GM23338 (cell line): ENCODE results near the gene CYP11A1. TPM values are rescaled to one million over a fixed set of nuclear protein-coding genes. Genes with fewer than 3 reads are reported as not detected.

Experiments
- ATAC-seq: fragments of 200-7000 bp; cut with Tn5 transposase; 3 replicates; pipeline ENCODE4 v1.9.1; 2020
- DNase-seq: peaks from one replicate; pipeline ENCODE4 v3.0.0-alpha.2; 2015; ENCODE audit warnings: low spot score
- H2AFZ ChIP-seq: fragments of 200-600 bp; sonication (generic); 2 replicates; pipeline ENCODE4 v1.8.0; 2016; ENCODE audit warnings: antibody characterized with exemption, mild to moderate bottlenecking, moderate library complexity
- H3F3A ChIP-seq: fragments of 200-600 bp; sonication (generic); replicated peaks from 2 replicates; pipeline ENCODE4 v1.8.0; 2017; ENCODE audit warnings: antibody characterized with exemption, mixed run types, low read depth
- H3K27ac ChIP-seq: fragments of 200-600 bp; sonication (generic); 2 replicates; pipeline ENCODE4 v1.6.1; 2016; ENCODE audit warnings: low read depth
- H3K27me3 ChIP-seq: fragments of 200-600 bp; sonication (generic); 2 replicates; pipeline ENCODE4 v1.8.0; 2016; ENCODE audit warnings: mild to moderate bottlenecking, mixed run types, moderate library complexity; ENCODE audit not compliant: insufficient read depth
- H3K36me3 ChIP-seq: fragments of 200-600 bp; sonication (generic); 2 replicates; pipeline ENCODE4 v1.8.0; 2016; ENCODE audit warnings: mild to moderate bottlenecking; ENCODE audit not compliant: insufficient read depth
- H3K4me1 ChIP-seq: fragments of 200-600 bp; sonication (generic); 2 replicates; pipeline ENCODE4 v1.8.0; 2016; ENCODE audit warnings: mild to moderate bottlenecking, moderate library complexity; ENCODE audit not compliant: insufficient read depth
- H3K4me2 ChIP-seq: fragments of 200-600 bp; sonication (generic); 2 replicates; pipeline ENCODE4 v1.7.1; 2017; ENCODE audit warnings: mixed run types
- H3K4me3 ChIP-seq: fragments of 200-600 bp; sonication (generic); 2 replicates; pipeline ENCODE4 v1.6.1; 2016; ENCODE audit warnings: mixed run types
- H3K79me2 ChIP-seq: fragments of 200-600 bp; sonication (generic); replicated peaks from 2 replicates; pipeline ENCODE4 v1.8.0; 2017; ENCODE audit warnings: mild to moderate bottlenecking; ENCODE audit not compliant: insufficient read depth
- H3K9me2 ChIP-seq: fragments of 200-600 bp; sonication (generic); 2 replicates; pipeline ENCODE4 v1.8.0; 2017; ENCODE audit not compliant: insufficient read depth
- H4K20me1 ChIP-seq: fragments of 200-600 bp; sonication (generic); replicated peaks from 2 replicates; pipeline ENCODE4 v1.8.0; 2017; ENCODE audit warnings: mild to moderate bottlenecking; ENCODE audit not compliant: insufficient read depth
- H3K27ac Mint-ChIP-seq: 2 replicates; pipeline ENCODE4 v1.8.0; 2020; ENCODE audit warnings: inconsistent platforms, mild to moderate bottlenecking, moderate library complexity, mixed read lengths
- H3K27me3 Mint-ChIP-seq: 3 replicates; pipeline ENCODE4 v1.8.0; 2022; ENCODE audit warnings: low read depth, mild to moderate bottlenecking, moderate library complexity, mixed read lengths, inconsistent platforms; ENCODE audit not compliant: insufficient read depth, poor library complexity
- H3K36me3 Mint-ChIP-seq: 3 replicates; pipeline ENCODE4 v1.8.0; 2021; ENCODE audit warnings: low read depth, mild to moderate bottlenecking, inconsistent platforms, moderate library complexity, mixed read lengths
- H3K4me1 Mint-ChIP-seq: 3 replicates; pipeline ENCODE4 v1.8.0; 2020; ENCODE audit warnings: mild to moderate bottlenecking, inconsistent platforms, mixed read lengths
- H3K4me3 Mint-ChIP-seq: 3 replicates; pipeline ENCODE4 v1.8.0; 2021; ENCODE audit warnings: moderate library complexity, mild to moderate bottlenecking, inconsistent platforms, mixed read lengths
- H3K9me3 Mint-ChIP-seq: 3 replicates; pipeline ENCODE4 v1.8.0; 2020; ENCODE audit warnings: moderate library complexity, mild to moderate bottlenecking, inconsistent platforms, mixed read lengths
- JUNB ChIP-seq: IDR thresholded peaks from one replicate; pipeline ENCODE4 v1.6.1; 2016; ENCODE audit warnings: antibody characterized with exemption; ENCODE audit not compliant: unreplicated experiment
- NANOG ChIP-seq: IDR thresholded peaks from 2 replicates; pipeline ENCODE4 v1.6.1; 2016; ENCODE audit warnings: antibody characterized with exemption, borderline replicate concordance
- ZNF114 ChIP-seq: fragments of 250-450 bp; sonication (Bioruptor Pico); IDR thresholded peaks from 2 replicates; pipeline ENCODE4 v1.5.0; 2020; ENCODE audit warnings: mild to moderate bottlenecking, moderate library complexity
- ZNF331 ChIP-seq: fragments of 250-450 bp; sonication (Bioruptor Pico); IDR thresholded peaks from 2 replicates; pipeline ENCODE4 v1.5.0; 2020; ENCODE audit warnings: low read depth, mild to moderate bottlenecking, moderate library complexity
- polyA plus RNA-seq: library from polyadenylated mRNA; unstranded; fragments of >200 nt; fragmentation: Nextera tagmentation; extraction: Ambion mirVana; gene quantifications from 2 replicates; pipeline ENCODE4 v1.2.1, GENCODE V29; 2016
- total RNA-seq: library from RNA; depleted of rRNA; stranded (reverse); fragments of >200 nt; shearing (Covaris generic); gene quantifications from 2 replicates; pipeline ENCODE4 v1.2.3, GENCODE V29; 2014
- TF ChIP-seq, protein P1 (sequence below): IDR thresholded peaks from 2 replicates; pipeline ENCODE4 v1.6.1; 2016; ENCODE audit warnings: antibody characterized with exemption
- TF ChIP-seq, protein P2 (sequence below), 2 experiments: fragments of 200-600 bp in 1 of 2; sonication (generic) in 1 of 2; conservative IDR thresholded peaks; 2 replicates each; pipeline versions ENCODE4 v1.5.1 to v1.6.1; 2016 to 2017; ENCODE audit warnings: antibody characterized with exemption in 2 of 2, low read depth in 2 of 2, mild to moderate bottlenecking in 2 of 2, moderate library complexity in 1 of 2
- TF ChIP-seq, protein P3 (sequence below): IDR thresholded peaks from one replicate; pipeline ENCODE4 v1.6.1; 2018; ENCODE audit warnings: antibody characterized with exemption; ENCODE audit not compliant: unreplicated experiment

CYP11A1 gene
- total and polyA plus RNA-seq, 2 experiments from 2014 or later: 1.2 to 1.7 TPM

DNA sequence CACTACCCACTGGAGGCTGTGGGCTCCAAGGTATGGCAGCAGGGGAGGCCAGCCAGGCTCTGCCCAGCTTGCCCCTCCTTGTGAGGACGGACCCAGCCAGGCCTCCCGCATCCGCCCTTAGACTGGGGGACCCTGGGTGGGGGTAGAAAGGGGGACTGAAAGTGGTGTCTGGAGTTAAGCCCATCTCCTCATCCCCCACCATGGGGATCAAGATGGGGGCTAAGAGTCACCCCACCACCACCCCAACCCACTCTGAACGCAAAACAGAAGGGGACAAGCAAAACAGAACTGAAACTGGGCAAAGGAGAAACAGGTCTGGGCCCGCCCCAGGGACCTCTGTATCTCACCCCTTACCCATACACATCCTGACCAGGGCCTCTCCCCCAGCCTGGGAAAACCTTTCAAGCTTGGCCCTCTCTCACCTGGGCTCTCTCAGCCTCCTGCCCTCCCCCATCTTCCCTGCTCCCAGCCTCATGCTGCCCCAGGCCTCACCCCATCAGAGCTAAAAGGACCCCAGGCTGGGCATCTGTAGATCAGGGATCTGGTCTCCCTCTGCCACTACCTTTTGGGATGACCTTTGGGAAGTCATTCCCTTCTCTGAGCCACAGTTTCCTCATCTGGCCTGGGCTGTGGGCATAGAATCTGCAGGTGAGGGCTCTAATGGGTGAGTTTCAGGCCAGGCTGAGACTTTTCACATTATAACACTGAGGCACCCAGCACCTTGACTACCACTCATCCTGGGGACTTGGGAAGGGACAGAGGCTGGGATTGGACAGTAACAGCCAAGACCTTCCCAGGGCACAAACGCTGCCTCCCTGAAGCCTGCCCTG is 30.0 kb upstream of the CYP11A1 start:
- no peak overlapping the region for H3K4me3 ChIP-seq
- TF ChIP-seq, protein P1, sequence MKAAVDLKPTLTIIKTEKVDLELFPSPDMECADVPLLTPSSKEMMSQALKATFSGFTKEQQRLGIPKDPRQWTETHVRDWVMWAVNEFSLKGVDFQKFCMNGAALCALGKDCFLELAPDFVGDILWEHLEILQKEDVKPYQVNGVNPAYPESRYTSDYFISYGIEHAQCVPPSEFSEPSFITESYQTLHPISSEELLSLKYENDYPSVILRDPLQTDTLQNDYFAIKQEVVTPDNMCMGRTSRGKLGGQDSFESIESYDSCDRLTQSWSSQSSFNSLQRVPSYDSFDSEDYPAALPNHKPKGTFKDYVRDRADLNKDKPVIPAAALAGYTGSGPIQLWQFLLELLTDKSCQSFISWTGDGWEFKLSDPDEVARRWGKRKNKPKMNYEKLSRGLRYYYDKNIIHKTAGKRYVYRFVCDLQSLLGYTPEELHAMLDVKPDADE: no peak
- TF ChIP-seq, protein P2, sequence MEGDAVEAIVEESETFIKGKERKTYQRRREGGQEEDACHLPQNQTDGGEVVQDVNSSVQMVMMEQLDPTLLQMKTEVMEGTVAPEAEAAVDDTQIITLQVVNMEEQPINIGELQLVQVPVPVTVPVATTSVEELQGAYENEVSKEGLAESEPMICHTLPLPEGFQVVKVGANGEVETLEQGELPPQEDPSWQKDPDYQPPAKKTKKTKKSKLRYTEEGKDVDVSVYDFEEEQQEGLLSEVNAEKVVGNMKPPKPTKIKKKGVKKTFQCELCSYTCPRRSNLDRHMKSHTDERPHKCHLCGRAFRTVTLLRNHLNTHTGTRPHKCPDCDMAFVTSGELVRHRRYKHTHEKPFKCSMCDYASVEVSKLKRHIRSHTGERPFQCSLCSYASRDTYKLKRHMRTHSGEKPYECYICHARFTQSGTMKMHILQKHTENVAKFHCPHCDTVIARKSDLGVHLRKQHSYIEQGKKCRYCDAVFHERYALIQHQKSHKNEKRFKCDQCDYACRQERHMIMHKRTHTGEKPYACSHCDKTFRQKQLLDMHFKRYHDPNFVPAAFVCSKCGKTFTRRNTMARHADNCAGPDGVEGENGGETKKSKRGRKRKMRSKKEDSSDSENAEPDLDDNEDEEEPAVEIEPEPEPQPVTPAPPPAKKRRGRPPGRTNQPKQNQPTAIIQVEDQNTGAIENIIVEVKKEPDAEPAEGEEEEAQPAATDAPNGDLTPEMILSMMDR (conservative IDR thresholded peaks at IDR 0.05; ENCODE audit: low read depth in 2 of 2): no peak
- TF ChIP-seq JUNB (no peak), ZNF114 (CRISPR knock-in tag) (no peak), ZNF331 (CRISPR knock-in tag) (no peak), NANOG (no peak)
- TF ChIP-seq, protein P3, sequence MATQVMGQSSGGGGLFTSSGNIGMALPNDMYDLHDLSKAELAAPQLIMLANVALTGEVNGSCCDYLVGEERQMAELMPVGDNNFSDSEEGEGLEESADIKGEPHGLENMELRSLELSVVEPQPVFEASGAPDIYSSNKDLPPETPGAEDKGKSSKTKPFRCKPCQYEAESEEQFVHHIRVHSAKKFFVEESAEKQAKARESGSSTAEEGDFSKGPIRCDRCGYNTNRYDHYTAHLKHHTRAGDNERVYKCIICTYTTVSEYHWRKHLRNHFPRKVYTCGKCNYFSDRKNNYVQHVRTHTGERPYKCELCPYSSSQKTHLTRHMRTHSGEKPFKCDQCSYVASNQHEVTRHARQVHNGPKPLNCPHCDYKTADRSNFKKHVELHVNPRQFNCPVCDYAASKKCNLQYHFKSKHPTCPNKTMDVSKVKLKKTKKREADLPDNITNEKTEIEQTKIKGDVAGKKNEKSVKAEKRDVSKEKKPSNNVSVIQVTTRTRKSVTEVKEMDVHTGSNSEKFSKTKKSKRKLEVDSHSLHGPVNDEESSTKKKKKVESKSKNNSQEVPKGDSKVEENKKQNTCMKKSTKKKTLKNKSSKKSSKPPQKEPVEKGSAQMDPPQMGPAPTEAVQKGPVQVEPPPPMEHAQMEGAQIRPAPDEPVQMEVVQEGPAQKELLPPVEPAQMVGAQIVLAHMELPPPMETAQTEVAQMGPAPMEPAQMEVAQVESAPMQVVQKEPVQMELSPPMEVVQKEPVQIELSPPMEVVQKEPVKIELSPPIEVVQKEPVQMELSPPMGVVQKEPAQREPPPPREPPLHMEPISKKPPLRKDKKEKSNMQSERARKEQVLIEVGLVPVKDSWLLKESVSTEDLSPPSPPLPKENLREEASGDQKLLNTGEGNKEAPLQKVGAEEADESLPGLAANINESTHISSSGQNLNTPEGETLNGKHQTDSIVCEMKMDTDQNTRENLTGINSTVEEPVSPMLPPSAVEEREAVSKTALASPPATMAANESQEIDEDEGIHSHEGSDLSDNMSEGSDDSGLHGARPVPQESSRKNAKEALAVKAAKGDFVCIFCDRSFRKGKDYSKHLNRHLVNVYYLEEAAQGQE: no peak
- no peak overlapping the region for H2AFZ ChIP-seq
- Mint-ChIP-seq H3K4me1 (peaks cover 21% of the 10 kb centered on the region), H3K4me3 (no peak overlapping the region), H3K27ac (peak overlapping the region; percentile 42; the same call in 1 of the 2 replicates), H3K27me3 (peaks cover 14% of the 10 kb centered on the region), H3K36me3 (no peaks in the 10 kb centered on the region; the same call in 2 of the 3 replicates), H3K9me3 (no peaks in the 10 kb centered on the region)
- DNase-seq: no peak
- no peak for ATAC-seq
- no peak overlapping the region for H3K27ac ChIP-seq
- no peaks in the 10 kb centered on the region for H3K36me3 ChIP-seq
- H3K27me3 ChIP-seq: no peaks in the 10 kb centered on the region
- H3F3A ChIP-seq: no peaks in the 10 kb centered on the region
- H3K4me2 ChIP-seq: no peak overlapping the region
- H4K20me1 ChIP-seq: no peaks in the 10 kb centered on the region
- no peaks in the 10 kb centered on the region for H3K9me2 ChIP-seq
- H3K79me2 ChIP-seq: no peaks in the 10 kb centered on the region
- H3K4me1 ChIP-seq: peaks cover 5% of the 10 kb centered on the region; the same call in 1 of the 2 replicates
